Iris pigment epithelial cell (primary cell): ENCODE data around the gene PTP4A2.

Source experiments
- DNase-seq: peaks from one replicate; pipeline ENCODE4 v3.0.0-alpha.2; 2011; ENCODE audit warnings: low read depth

The PTP4A2 gene

GRCh38 chr1:31938184-31938975 is at the start of gene PTP4A2:
PTP4A2 (minus strand) TSS chr1:31938368; CDS start chr1:31919065, 19,303 bp downstream.
- peak; percentile 96 for DNase-seq

GRCh38 chr1:31987135-31987619 is 49.0 kb upstream of the PTP4A2 start:
- DNase-seq, result no peak

GRCh38 chr1:31985430-31985829 is 47.3 kb upstream of the PTP4A2 start:
- no peak for DNase-seq

- peak; percentile 69 for DNase-seq
Observed at GRCh38 chr1:31984419-31985347, 46.5 kb upstream of the PTP4A2 start.

- no peak for DNase-seq
Observed at GRCh38 chr1:31981972-31982371, 43.8 kb upstream of the PTP4A2 start.

- no peak for DNase-seq
Observed at GRCh38 chr1:31981456-31981839, 43.3 kb upstream of the PTP4A2 start.

GRCh38 chr1:31980835-31981455 is 42.8 kb upstream of the PTP4A2 start:
- no peak for DNase-seq

GRCh38 chr1:31978843-31979400 is 40.8 kb upstream of the PTP4A2 start:
- no peak for DNase-seq

GRCh38 chr1:31977385-31978131 is 39.4 kb upstream of the PTP4A2 start:
- DNase-seq, result peak; percentile 79

- no peak for DNase-seq
Observed at GRCh38 chr1:31976401-31976800, 38.2 kb upstream of the PTP4A2 start.

- DNase-seq, result no peak
Observed at GRCh38 chr1:31970873-31971272, 32.7 kb upstream of the PTP4A2 start.

GRCh38 chr1:31961536-31961935 is 23.4 kb upstream of the PTP4A2 start:
- no peak for DNase-seq

GRCh38 chr1:31959521-31960340 is 21.6 kb upstream of the PTP4A2 start:
- DNase-seq, result no peak

GRCh38 chr1:31957701-31958674 is 19.8 kb upstream of the PTP4A2 start:
- DNase-seq, result no peak

GRCh38 chr1:31955917-31956736 is 18.0 kb upstream of the PTP4A2 start:
- peak; percentile 100 for DNase-seq

GRCh38 chr1:31954607-31955283 is 16.6 kb upstream of the PTP4A2 start:
- DNase-seq, result peak; percentile 99

GRCh38 chr1:31952825-31953220 is 14.7 kb upstream of the PTP4A2 start:
- no peak for DNase-seq

GRCh38 chr1:31951276-31951675 is 13.1 kb upstream of the PTP4A2 start:
- no peak for DNase-seq
